Germinal center (tissue), 1 donor: ENCODE measurements around the gene ENPP1.

Experiments
- DNase-seq: peaks from one replicate; pipeline ENCODE4 v3.0.0; 2012; ENCODE audit warnings: mixed read lengths, low spot score

ENPP1 gene

DNA sequence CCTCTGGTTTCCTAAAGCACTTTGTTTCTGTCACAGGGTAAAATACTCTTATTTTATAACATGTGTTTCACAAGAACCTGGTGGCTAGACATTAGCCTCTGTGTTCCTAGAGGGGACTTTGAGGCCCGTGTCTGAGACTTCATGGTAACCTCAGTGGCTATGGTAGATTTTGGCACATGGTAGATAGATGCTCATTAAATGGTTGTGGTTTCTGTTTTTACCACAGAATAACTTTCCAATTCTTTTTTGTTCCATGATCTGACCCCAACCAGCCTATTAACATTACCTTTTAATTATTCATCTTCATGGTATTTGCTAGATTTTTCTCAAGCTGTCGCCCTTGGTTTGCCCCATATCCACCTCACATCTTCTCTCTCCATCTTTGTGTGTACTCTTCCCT lies 109.0 kb downstream of the ENPP1 start:
- DNase-seq, result no peak

- peak; percentile 8 for DNase-seq
Measured at GRCh38 chr6:131917318-131917717, 109.5 kb downstream of the ENPP1 start.

- DNase-seq, result peak; percentile 32
Measured at GRCh38 chr6:131917763-131918649, 110.2 kb downstream of the ENPP1 start.

DNA sequence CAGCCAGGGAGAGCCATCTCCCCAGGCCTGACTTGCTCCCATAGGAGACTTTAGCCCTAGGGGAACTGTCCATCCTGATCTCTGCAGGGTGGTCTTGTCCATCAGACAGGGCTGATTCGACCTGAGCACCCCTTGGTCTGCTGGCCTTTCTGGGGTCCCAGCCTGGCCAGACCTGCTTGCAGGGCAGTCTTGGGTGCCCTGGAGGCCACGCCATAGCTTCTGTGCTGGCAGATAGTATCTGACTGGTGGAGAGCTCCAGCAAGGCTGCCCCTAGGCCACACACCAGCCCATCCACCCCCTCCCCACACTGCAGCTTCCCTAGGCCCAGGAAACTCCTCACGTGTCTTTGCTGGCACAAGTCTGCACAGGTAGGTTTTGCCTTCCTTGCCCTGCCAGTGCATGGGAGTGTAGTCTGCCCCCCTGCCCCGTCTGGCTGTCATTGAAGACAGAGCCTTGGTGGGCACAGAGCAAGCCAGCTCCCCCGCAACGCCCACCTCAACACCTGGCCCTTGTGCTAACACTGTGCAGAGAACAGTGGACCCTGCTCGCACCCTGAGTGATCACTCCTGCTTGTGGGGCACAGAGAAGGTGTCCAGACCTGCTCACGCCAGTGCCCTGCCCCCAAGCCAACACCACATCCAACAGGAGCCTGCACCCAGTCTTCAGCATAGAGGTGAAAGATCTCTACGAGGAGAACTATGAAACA lies 111.0 kb downstream of the ENPP1 start:
- DNase-seq, result no peak

- DNase-seq, result no peak
Measured at GRCh38 chr6:131920656-131921055, 112.8 kb downstream of the ENPP1 start.

- no peak for DNase-seq
Measured at GRCh38 chr6:131923356-131923755, 115.5 kb downstream of the ENPP1 start.

GRCh38 chr6:131924881-131925474 lies 117.2 kb downstream of the ENPP1 start:
- DNase-seq, result peak; percentile 33

GRCh38 chr6:131929264-131929663 lies 121.4 kb downstream of the ENPP1 start:
- no peak for DNase-seq

DNA sequence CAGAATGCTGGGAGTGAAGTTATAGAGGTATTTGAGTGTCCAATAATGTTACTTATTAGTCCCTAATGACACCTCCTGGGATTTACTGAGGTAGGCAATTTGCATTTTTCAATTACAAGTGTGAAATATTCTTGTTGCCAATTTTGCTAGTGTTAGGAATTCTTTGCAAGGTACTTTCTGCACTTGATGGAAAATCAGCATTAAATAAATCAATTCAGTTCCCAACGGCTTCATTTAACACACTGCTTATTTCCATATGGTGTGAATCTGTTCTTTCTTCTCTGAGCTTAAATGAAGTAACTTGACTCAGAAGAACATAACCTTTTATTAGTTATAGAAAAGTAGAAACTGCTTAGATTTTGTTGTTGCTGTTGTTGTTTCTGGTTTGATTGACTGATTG lies 122.2 kb downstream of the ENPP1 start:
- no peak for DNase-seq

DNA sequence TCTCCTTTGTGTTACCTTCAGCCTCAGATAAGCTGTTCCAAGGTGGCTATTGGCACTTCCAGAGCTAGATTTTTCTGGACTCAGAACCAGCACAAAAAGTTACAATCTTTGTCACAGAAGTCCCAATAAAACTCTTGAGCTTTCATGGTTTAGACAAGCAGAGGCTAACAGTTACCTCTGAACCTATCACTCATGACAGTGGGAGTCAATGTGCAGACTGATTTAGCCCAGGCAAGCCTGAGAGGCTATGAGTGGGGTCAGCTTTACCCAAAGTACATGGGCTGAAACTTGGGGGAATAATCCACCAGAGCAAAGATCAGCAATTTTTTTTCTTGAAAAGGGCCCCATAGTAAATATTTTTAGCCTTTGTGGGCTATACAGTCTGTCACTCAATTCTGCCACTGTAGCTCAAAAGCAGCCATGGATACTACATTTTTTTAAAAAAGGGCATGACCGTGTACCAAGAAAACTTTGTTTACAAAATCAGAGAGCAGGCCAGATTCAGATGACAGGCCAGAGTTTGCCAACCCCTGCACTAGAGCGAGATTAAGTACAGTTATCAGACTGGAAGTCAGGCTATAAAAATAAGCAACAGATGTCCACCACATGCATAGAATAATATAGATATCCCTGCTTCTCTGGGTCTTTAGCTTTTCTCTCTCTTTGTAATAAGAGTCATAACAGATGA lies 123.4 kb downstream of the ENPP1 start:
- no peak for DNase-seq

DNA sequence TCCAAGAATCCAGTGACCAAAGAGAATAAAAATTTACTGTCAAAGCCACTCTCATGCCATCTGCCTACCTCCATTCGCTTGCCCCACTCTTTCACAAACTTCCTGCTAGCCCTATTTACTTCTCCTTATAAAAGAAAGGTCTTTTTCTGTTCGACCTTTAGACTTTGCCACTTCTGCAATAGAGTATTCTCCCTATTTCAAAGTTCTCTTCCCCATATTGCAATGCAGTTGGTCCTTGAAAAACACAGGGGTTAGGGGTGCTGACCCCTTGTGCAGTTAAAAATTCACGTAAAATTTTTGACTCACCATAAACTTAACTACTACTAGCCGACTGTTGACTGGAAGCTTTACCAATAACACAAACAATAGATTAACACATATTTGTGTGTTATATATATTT lies 128.3 kb downstream of the ENPP1 start:
- DNase-seq, result no peak

DNA sequence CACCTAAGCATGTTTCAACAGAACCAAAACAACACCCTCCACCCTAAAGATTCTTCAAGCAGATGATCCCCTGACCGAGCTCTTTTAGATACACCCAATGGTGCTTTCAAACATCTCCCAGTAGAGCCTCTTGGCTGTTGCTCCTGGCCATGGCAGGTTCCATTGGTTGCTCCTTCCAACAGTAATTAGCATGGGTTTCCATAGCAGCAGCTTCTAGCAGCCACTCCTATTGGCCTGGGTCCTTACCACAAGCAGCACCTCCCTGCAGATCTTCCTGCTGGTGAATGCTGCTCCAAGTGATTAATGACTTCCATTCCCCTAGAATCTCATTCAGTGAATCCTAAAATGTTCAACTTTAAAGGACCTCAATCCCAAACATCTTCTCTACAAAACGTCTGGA lies 129.4 kb downstream of the ENPP1 start:
- DNase-seq, result no peak

GRCh38 chr6:131937703-131938631 lies 130.1 kb downstream of the ENPP1 start:
- no peak for DNase-seq
